Stimulated activated naive CD4-positive, alpha-beta T cell treated with Interleukin-2 at 50 U/mL for 16 hours (primary cell): ENCODE measurements around the gene PLEKHA7.
"Not testable (repeated sequence)": the region's sequence is repeated elsewhere in the genome, so short reads cannot be mapped to it uniquely, and the experiment has no call there.

ENCODE experiments used
- DNase-seq: peaks from one replicate; lab custom pipeline; 2025; lab: John Stamatoyannopoulos, UW

PLEKHA7 gene

DNA sequence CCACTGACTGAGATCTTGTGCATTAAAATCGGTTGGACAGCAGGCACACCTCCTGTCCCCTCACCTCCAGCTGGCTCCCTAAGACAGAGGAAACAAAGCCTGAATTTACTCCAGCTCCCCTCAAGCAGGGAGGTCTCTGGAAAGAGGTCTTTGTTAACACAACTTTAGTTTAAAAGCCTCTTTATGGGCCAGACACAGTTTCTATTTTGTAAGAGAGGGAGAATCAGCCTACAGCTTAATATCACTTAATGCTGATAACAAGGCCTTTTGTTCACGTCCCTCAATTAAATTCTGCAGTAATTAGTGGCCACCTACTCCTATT lies 36.3 kb downstream of the PLEKHA7 start:
- DNase-seq, result no peak

DNA sequence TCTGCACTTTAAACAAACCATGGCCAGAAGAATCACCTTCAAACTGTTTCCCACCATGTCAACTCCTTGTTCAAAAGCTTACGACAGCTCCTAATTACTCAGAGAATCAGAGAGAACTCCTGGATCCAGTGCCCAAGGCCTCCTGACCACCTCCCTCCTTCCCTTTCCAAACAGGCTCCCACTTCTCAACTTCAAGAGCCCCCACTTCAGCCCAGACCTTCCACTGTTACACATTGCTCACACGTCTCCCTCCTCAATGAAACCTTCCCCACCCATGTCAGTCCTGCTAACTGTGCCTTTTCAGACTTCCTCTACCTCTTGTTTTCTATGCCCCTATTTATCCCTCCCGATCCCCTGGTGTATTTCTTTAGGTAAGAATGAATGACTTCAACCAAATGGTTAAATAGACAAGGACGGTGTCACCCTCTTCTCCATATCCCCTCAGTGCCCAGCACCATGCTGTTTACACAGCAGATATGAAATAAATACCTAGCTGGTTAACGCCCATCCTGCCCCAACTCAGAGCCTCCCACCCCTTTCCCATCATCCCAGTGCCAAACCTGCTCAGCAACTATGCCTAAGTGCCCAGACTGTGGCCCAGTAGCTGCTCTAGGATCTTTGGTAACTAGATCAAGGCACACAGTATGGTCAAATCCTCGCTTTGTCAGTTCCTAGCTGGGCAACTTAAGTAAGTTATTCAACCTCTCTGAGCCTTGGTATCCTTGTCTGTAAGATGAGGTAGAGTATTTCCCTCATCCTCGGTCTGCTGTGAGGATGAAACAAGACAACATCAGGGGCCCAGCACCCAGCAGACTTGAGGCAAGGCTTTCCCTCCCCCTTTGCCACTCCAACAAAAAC lies 36.8 kb downstream of the PLEKHA7 start:
- DNase-seq, result no peak

DNA sequence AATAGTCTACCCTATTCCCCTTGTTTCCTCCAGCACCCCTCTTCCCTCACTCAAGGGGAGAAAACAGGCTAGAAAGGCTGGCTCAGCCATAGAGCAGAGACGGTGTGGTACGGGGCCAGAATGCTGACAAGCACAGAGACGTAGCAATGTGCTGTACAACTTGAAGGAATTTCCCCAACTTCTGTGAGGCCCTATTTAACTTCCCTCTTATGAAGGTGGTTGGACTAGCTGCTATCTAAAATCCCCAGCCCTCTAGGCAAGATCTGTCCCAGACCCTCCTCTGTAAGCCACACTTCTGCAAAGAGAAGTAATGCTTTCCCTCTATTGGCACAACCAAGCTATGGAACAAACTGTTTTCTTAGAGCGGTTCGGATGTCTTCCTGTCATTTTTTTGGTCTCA lies 37.8 kb downstream of the PLEKHA7 start:
- DNase-seq, result no peak

DNA sequence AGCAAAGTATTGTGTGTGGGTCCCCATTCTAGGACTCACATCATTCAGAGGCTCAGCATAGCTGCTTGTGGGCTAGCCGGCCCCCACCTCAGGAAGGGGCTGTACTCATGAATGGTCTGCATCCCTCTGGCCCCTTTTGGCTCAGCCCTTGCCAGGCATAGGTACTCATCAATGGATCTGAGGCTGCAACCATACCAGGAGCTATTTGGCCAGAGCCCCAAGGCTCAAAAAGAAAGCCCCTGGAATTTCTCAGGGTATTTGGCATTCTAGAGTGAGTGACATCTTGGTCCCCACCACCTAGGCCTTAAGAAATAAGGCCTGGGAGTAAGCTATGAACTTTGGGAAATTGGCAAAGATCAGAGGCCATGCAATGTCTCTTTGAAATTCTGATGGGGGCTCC lies 38.3 kb downstream of the PLEKHA7 start:
- DNase-seq, result no peak

DNA sequence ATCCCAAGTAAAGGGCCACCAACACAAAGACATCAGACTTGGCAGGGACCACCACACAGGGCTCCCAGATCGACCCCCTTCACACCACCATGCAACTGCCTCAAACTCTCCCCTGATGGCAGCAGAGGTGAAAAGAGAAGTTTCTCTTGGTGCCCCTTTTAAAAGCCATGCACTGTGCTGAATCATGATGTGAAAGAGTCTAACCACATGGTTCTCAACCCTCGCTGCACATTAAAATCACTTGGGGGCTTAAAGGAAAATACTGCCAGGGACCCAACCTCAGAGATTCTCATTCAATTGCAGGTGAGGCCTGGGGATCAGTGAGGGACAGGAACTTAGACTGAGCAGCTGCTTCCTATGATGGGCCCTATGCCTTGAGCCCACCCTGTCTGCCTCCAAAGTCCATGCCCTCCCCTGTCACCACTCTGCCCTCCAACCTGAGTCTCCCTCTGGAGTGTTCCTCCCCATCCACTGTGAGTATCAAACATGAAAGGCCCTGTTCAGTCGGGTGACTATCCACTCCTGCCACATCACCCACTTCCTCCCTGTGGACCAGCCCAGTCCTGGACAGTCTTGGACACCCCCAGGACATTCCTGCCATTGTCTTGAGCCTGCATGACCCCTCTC lies 40.8 kb downstream of the PLEKHA7 start:
- DNase-seq, result no peak

DNA sequence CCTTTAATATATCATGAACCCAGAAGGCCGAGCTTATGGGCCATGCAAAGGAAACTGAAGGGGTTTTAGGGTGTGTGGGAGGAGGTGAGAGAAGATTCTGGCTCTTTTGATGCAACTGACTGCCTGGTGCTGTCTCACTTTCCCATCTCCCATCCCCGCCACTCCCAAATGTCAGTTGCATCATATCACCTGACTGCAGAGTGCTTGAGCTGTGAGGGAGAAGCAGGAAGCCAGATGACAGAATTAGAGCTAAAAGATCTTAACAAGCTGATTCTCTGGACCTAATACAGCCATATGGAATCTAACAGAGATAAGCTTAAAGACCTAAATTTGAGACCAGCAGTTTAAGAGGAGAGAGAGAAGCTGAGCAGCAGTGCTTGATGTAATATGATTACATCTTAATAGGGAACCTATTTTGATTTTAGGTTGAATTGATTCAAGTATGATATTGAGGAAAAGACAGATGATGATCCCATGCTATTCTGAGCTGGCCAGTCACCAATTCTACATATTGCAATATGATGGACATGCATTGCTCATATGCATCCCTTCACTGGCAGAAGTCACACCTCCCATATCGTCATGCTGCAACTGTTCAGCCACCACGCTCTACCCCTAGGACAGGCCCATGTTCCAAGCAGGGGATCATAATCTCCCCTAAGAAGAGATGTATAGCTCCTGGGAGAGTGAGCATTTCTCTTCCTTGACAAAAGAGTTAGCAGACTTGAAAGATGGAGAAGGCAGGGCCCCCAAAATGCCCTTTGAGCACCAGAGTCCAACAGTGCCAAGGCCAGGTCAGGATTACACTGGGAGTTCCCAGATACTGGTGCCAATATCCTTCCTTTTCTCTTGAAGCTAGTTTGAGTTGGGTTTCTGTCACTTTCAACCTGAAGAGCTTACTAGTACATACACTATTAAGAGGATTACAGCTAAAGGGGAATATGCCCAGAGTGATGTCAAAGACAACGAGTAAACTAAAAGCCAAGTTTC lies 44.9 kb downstream of the PLEKHA7 start:
- DNase-seq, result no peak

DNA sequence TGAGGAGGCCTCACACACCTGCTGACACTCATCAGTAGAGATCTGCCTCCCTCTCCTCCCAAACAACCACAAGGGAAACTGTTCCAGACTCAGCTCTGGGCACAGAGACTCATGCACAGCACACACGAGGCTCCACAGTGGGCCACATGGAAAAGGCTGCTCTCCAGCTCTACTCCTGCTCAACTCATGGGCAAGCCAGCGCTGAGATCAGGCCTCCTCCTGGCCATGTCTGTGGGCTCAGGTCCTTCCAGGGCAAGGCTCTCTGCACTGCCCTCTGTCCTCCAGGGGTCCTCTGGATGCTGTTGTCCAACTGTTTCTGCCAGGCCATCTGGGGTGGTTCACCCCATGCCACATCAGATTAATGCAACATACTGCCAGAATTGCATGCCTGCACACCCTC lies 46.0 kb downstream of the PLEKHA7 start:
- DNase-seq, result no peak

DNA sequence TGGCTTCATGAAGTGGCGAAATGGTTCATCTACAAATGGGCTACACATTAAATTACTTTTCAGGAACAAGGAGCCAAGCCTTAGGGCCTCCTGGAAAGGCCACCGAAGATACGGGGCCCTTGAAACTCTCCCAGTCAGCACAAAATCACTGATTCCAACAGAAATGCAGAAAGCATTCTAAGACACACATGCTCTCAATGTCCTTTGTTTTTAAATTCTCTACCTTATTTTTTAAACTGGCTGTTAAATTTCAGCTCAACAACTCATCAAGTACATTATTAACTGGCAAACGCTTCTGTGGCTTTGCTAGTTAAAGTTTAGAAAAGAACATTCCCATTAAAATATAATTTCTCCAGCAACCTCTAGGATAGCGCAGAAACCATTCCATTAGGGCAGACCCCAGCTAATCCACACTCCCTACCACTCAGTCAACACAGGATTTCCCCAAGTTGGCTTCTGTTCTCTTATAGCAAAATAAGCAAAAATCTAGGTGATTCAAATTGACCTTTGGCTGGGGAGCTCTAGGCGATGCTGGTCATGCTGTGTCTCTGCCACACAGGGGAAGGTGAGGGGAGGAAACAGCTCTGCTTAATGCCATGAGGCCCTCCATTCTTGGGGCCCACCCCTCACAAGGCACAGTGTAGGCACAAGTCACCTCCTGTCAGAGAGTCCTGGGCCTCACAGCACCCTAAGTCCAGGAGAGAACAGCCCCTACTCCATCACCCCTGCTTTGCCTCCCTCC lies 47.1 kb downstream of the PLEKHA7 start:
- no peak for DNase-seq

DNA sequence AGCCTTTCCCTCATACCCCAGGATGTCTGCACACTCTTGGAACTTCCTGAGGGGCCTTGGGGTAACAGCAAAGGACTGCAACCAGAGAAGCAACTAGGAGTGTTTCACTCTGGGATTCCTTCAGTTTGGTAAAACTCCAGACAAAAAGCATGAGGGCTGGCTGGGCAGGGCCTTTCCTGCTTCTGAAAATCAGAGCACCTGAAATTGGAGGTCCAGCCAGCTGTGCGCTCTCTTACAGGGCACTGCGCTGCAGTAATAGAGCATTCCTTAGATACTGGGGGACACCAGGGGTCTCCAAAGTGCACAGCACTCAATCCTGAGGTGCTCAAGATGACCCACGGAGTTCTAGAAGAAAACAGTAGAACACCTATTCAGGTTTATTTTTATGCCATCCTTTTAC lies 49.7 kb downstream of the PLEKHA7 start:
- no peak for DNase-seq

DNA sequence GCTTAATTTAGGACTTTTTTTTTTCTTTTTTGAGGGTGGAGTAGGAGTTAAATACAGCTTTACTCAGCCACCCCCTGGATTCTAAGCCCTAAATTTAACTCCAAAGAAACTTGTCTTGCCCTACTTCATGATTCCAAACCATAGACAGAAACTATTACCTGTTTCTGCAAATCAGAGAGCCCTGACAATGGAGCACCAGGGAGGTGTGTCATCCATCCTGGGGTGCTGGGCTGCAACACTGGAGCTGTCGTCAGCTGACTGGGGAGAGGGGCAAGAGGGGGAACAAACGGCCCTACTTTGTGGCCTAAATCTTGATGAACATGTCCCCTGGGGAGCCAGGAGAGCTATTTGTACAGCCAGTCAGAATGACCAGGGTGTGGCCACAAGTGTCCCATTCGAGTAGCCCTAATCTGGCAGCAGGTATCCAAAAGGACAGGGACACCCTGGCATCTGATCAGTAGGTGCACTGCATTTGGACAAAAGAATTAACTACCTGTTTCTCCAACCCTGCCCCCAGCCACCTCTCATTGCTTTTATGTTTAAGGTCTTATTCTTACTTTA lies 50.8 kb downstream of the PLEKHA7 start:
- no peak for DNase-seq

DNA sequence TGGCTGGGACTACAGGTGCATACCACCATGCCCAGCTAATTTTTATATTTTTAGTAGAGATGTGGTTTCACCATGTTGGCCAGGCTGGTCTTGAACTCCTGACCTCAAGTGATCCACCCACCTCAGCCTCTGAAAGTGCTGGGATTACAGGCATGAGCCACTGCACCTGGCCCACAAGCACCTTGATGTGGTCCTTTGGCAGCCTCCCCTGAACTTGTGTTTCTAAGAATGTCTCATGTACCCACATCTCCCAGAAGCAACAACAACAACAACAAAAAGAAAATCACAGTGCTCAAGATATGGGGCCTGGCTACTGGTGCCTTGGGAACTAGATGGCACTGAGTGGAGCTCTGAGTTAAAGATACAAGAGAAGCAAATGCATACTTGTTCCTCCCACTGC lies 51.6 kb downstream of the PLEKHA7 start:
- not testable (repeated sequence) for DNase-seq

DNA sequence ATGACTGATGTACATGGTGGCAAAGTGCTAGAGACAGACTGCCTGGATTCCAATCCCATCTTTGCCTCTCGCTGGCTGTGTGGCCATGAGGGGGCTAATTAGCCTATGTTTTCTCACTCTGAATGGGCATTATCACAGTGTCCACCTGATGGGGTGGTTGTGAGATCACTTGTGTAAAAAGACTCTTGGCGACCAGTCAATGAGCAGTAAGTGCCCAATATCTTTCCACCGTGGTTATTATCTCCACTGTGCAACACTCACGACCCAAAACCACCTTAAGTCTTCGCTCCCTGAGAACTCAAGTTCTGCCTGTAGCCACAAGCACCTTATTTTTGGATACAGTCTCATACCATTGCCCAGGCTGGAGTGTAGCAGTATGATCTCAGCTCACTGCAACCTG lies 52.1 kb downstream of the PLEKHA7 start:
- no peak for DNase-seq

DNA sequence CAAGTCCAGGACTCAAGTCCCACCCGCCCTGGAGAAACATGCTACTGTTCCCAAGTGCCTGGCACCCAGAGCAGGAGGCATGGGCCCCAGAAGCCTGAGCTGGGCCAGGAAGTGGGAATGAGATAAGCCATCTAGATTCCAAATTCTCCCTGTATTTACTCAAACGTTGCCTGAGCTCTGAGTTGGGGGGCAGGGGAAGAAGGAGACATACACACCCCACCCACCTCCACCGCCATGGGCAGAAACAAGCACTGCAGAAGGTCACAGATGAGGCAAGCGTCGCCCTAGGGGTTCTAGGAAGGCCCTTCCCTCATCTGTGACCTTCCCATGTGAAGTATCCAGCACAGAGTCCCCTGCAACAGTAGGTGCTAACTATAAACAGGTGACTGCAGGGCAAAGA lies 54.0 kb downstream of the PLEKHA7 start:
- no peak for DNase-seq

DNA sequence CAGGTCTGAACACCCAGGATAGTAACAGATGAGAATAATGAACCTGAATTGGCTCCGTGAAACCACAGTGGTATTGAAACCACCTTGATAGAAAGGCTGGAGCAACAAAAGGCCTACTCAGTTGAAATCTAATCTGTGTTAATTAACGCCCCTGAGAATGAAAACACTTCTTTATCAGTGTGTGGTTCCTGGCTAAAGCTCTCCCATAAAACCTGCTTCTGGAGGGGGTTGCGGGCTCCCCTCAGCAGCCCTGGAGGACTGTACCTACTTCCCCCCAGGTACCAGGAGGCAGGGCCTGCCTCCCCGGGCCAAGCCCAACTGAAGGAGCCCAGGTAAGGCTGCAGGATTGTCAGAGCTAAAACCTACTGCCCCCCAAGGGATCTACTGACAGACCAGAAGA lies 54.6 kb downstream of the PLEKHA7 start:
- DNase-seq, result no peak

DNA sequence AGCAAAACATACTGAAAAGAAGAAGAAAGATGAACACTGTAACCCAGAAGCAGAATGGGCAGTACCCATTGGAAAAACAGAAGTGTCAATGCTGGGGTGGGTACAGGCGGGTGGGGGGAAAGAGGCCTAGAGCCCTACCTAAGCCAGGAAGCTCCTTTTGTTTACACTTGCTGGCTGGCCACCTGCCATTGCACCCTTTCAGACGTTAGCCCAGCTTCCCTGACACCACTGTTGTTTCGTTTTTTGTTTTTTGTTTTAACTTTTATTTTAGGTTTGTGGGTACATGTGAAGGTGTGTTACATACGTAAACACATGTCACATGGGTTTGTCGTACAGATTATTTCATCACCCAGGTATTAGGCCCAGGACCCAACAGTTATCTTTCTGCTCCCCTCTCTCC lies 55.4 kb downstream of the PLEKHA7 start:
- no peak for DNase-seq

DNA sequence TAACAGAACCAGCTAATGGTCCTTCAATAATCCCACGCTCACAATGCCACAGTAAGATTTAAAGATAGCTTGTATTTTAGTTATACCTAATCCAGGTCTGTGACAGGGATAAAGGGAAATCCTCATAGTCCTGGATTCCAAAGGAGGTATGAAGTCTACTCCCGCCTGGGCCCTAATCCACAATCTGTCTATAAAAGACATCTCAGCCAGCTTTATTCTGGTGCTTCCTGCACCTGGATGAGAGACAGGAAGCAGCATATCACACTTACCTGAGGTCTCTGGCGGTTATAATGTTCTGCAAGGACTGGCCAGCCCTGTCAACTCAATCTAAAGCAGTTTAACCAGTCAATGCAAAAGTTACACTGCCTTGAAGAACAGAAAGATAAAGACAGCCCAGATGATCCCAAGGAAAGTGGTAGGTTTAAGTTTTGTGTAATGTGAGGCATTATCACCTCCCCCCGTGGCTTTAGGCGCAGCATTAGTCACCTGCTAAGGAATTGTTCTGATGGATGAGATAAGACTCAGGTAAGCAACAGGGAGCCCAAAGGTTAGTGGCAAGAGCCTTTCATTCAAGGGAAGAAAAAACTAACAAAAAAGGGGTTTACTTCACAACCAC lies 57.6 kb downstream of the PLEKHA7 start:
- DNase-seq, result no peak

DNA sequence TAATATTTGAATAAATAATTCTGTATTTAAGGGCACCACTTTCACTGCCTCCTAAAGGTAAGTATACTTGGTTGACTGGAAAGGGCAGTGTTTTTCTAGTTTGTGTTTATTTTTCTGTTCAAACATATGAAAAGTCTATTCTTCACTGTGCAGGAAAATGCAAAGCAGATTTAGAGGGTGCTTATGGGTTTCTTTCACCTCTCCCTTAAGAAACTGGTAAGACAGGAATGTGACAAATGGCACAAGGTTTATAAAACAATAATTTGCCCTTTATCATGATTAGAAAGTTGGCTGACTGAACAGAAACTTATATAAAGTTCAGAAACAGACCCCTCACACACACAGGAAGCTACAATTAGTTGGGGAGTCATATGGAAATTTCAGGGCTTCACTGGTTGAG lies 60.6 kb downstream of the PLEKHA7 start:
- no peak for DNase-seq

DNA sequence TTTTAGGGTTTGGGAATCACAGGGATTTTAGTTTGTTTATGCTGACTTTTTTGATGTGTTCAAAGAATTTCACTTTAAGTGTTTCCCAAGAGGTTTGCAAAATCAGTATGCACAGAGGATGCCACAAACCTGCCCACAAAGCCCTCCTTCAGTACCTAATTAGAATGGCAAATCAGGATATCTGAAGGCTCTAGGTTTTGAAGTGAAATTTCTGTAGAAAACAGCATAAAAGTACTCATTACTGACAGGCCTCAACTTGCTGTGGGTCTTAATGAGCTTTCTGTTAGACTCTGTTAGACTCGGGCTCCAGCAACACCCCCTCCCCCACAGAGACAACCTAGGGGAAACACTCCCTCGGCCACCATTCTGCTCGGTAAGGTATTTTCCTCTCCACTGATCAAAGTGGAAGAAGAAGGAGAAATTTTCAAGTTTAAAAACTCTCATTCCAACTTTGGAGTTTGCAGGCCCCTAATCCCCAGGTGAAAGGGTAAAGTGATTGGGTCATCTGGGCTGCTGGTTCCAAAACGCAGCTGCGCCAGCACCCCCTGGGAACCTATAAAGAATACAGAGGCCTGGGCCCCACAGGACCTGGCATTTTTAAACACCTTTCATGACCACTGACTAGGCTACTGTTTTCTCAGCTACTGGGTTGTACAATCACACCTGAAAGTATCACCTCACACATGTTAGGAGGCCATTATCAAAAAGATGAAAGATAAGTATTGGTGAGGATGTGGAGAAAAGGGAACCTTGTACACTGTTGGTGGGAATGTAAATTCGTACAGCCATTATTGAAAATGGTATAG lies 67.5 kb downstream of the PLEKHA7 start:
- no peak for DNase-seq

DNA sequence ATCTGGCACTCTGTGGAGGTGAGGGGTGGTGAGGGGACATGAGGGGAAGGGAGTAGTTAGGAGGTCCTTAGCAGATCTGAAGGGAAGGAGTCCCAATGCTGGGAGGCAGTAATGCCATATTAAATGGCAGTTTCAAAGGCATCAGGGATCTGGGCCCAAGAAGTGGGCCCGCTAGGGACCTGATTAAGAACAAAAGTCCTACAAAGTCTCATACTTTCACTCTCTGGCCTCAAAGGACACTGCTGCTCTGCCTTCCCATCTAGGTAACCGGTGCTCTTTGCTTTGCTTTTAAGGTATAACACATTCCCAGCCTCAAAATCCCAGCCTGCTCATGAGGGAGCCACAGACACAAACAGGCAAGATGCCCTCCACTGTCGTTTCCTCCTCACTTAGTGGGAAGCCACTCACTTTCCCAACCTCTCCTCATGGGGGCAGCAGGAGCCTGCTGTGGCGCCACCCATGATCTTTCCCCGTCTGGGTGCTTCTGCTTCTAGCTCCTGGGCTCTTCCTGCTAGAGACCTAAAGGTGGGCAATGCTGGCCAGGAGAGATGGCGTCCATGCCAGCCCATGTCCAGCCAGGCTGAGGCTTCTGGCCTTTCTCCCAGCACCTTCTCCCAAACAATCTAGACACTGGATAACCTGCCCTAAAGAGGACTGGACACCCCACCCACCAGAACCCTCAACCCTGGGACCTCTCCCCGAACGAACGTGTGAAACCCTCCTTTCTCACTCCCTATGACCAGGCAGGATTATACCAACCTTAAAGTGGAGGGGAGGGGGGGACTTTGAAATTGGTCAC lies 68.3 kb downstream of the PLEKHA7 start:
- peak; percentile 25 for DNase-seq

DNA sequence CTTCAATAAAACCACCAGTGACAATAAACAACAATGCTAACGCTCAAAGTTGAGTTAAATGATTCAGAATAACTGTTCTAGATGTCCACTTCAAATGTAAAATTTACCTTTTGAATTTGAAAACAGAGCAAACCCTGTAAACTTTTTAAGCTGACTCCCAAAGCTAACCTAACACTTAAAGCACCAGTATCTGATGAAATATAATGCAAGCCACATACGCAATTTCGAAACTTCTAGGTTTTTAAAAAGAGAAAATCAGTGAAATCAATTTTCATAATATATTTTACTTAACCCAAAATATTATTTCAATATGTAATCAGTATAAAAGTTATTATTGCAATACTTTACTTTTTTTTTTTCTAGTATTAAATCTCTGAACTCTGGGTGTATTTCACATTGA lies 71.3 kb downstream of the PLEKHA7 start:
- DNase-seq, result no peak
